Measurements from ENCODE around the gene LRRC52. TPM values are rescaled to one million over a fixed set of nuclear protein-coding genes. Genes with fewer than 3 reads are reported as not detected.

The LRRC52 gene
- total RNA-seq, 1 experiment from 2014 or later: not detected

DNA sequence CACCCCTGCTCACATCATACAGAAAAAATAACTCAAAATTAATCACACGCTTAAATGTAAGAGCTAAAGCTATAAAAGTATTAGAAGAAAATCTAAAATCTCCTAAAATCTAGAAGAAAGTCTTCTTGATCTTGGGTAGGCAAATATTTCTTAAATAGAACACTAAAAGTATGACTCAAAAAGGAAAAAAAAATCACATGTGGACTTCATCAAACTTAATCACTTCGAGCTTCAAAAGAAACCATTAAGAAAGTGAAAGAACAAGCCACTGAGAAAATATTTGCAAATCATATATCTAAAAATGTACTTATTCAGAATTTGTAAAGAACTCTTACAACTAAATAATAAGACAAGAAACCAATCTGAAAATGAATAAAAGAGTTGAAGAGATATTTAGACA, 32.7 kb downstream of the LRRC52 start:
- no peak overlapping the region for H3K4me3 Mint-ChIP-seq
- POLR2A ChIA-PET: interaction anchor here (0.7 kb wide), 1 partner anchor 142 kb away, joined by 6 read pairs; no protein-coding TSS in a partner anchor

GRCh38 chr1:165577707-165578106, 33.9 kb downstream of the LRRC52 start:
- ChIA-PET POLR2A (no interaction called here), CTCF (no interaction called here)
- H3K36me3 Mint-ChIP-seq: no peaks in the 10 kb centered on the region
- no peak overlapping the region for H3K27ac Mint-ChIP-seq
- no peaks in the 10 kb centered on the region for H3K4me1 Mint-ChIP-seq
- H3K4me3 Mint-ChIP-seq: no peak overlapping the region
- ATAC-seq: no peak
- no peak for DNase-seq (ENCODE audit: low spot score)
- H3K27me3 Mint-ChIP-seq (ENCODE audit: low read depth): no peaks in the 10 kb centered on the region
- H3K9me3 Mint-ChIP-seq: peaks cover 4% of the 10 kb centered on the region; the same call in 1 of the 2 replicates
- no peak for TF ChIP-seq NFE2L1 (CRISPR knock-in tag; IDR thresholded peaks at IDR 0.05)
- TF ChIP-seq ZBTB21 (CRISPR knock-in tag; IDR thresholded peaks at IDR 0.05; ENCODE audit: borderline replicate concordance): no peak
- TF ChIP-seq ZNF396 (CRISPR knock-in tag; IDR thresholded peaks at IDR 0.05; ENCODE audit: borderline replicate concordance): no peak
- TF ChIP-seq ZNF317 (CRISPR knock-in tag; IDR thresholded peaks at IDR 0.05; ENCODE audit: borderline replicate concordance, low read depth): no peak
- TF ChIP-seq, protein P1, sequence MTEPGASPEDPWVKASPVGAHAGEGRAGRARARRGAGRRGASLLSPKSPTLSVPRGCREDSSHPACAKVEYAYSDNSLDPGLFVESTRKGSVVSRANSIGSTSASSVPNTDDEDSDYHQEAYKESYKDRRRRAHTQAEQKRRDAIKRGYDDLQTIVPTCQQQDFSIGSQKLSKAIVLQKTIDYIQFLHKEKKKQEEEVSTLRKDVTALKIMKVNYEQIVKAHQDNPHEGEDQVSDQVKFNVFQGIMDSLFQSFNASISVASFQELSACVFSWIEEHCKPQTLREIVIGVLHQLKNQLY (CRISPR knock-in tag; IDR thresholded peaks at IDR 0.05): no peak
- TF ChIP-seq ZNF138 (CRISPR knock-in tag; conservative IDR thresholded peaks at IDR 0.05): no peak
- no peak for TF ChIP-seq NR3C1 (CRISPR knock-in tag; conservative IDR thresholded peaks at IDR 0.05; ENCODE audit: low read depth)
- TF ChIP-seq, protein P2, sequence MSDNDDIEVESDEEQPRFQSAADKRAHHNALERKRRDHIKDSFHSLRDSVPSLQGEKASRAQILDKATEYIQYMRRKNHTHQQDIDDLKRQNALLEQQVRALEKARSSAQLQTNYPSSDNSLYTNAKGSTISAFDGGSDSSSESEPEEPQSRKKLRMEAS (CRISPR knock-in tag; IDR thresholded peaks at IDR 0.05): no peak

More for the DNA sequence above, 32.7 kb downstream of the LRRC52 start:
- Mint-ChIP-seq H3K36me3 (no peaks in the 10 kb centered on the region), H3K9me3 (peaks cover 4% of the 10 kb centered on the region; the same call in 1 of the 2 replicates), H3K4me1 (no peaks in the 10 kb centered on the region), H3K27ac (no peak overlapping the region), H3K27me3 (ENCODE audit: low read depth) (no peaks in the 10 kb centered on the region)
- no peak for ATAC-seq
- CTCF ChIA-PET: interaction anchor here (1.0 to 1.2 kb wide), 2 partner anchors 11 to 16 kb away, joined by 3 to 4 read pairs; no protein-coding TSS in a partner anchor
- DNase-seq (ENCODE audit: low spot score): no peak
- TF ChIP-seq, protein P3, sequence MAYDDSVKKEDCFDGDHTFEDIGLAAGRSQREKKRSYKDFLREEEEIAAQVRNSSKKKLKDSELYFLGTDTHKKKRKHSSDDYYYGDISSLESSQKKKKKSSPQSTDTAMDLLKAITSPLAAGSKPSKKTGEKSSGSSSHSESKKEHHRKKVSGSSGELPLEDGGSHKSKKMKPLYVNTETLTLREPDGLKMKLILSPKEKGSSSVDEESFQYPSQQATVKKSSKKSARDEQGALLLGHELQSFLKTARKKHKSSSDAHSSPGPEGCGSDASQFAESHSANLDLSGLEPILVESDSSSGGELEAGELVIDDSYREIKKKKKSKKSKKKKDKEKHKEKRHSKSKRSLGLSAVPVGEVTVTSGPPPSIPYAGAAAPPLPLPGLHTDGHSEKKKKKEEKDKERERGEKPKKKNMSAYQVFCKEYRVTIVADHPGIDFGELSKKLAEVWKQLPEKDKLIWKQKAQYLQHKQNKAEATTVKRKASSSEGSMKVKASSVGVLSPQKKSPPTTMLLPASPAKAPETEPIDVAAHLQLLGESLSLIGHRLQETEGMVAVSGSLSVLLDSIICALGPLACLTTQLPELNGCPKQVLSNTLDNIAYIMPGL (CRISPR knock-in tag; IDR thresholded peaks at IDR 0.05): no peak
- TF ChIP-seq ZBTB43 (CRISPR knock-in tag; IDR thresholded peaks at IDR 0.05): no peak
- TF ChIP-seq USF2 (CRISPR knock-in tag; IDR thresholded peaks at IDR 0.05): no peak
- no peak for TF ChIP-seq IRF2 (CRISPR knock-in tag; IDR thresholded peaks at IDR 0.05; ENCODE audit: borderline replicate concordance, low read depth)
- TF ChIP-seq EMX1 (CRISPR knock-in tag; IDR thresholded peaks at IDR 0.05): no peak
- no peak for TF ChIP-seq AR (CRISPR knock-in tag; IDR thresholded peaks at IDR 0.05)
- no peak for TF ChIP-seq KAT7 (CRISPR knock-in tag; IDR thresholded peaks at IDR 0.05; ENCODE audit: borderline replicate concordance)
- TF ChIP-seq MYBL2 (CRISPR knock-in tag; IDR thresholded peaks at IDR 0.05): no peak
- no peak for TF ChIP-seq ZBTB21 (CRISPR knock-in tag; IDR thresholded peaks at IDR 0.05; ENCODE audit: borderline replicate concordance)
- TF ChIP-seq ZNF121 (CRISPR knock-in tag; IDR thresholded peaks at IDR 0.05): no peak
- TF ChIP-seq ERG (CRISPR knock-in tag; IDR thresholded peaks at IDR 0.05): no peak
- TF ChIP-seq ESRRA (CRISPR knock-in tag; IDR thresholded peaks at IDR 0.05; ENCODE audit: borderline replicate concordance): no peak
